ENCODE measurements around the gene TSPEAR. TPM values are rescaled to one million over a fixed set of nuclear protein-coding genes. Genes with fewer than 3 reads are reported as not detected.
A peak's percentile ranks its signal among the peaks of the same experiment; 100 is the strongest.

Gene TSPEAR
- total RNA-seq, 1 donor from 2014 or later: 0.34 TPM

- Mint-ChIP-seq H3K4me1 (ENCODE audit: unreplicated experiment) (no peaks in the 10 kb centered on the region), H3K36me3 (no peaks in the 10 kb centered on the region), H3K9me3 (no peaks in the 10 kb centered on the region), H3K27me3 (no peaks in the 10 kb centered on the region), H3K27ac (no peak overlapping the region), H3K4me3 (no peak overlapping the region)
- DNase-seq (ENCODE audit: extremely low spot score, unreplicated experiment): no peak
- no peak for TF ChIP-seq CTCF (conservative IDR thresholded peaks at IDR 0.05)
Measured at GRCh38 chr21:44466996-44467858, 244.1 kb downstream of the TSPEAR start.

- Mint-ChIP-seq H3K36me3 (no peaks in the 10 kb centered on the region), H3K27me3 (no peaks in the 10 kb centered on the region), H3K4me3 (no peak overlapping the region), H3K27ac (no peak overlapping the region), H3K4me1 (ENCODE audit: unreplicated experiment) (no peaks in the 10 kb centered on the region), H3K9me3 (no peaks in the 10 kb centered on the region)
- no peak for TF ChIP-seq CTCF (conservative IDR thresholded peaks at IDR 0.05)
- DNase-seq (ENCODE audit: extremely low spot score, unreplicated experiment): no peak
Measured at GRCh38 chr21:44466351-44466954, 244.9 kb downstream of the TSPEAR start.

GRCh38 chr21:44464351-44464750 lies 247.0 kb downstream of the TSPEAR start:
- TF ChIP-seq CTCF (conservative IDR thresholded peaks at IDR 0.05): no peak

GRCh38 chr21:44463724-44464123 lies 247.6 kb downstream of the TSPEAR start:
- Mint-ChIP-seq H3K27ac (no peak overlapping the region), H3K27me3 (no peaks in the 10 kb centered on the region), H3K4me1 (ENCODE audit: unreplicated experiment) (no peaks in the 10 kb centered on the region), H3K4me3 (no peak overlapping the region), H3K36me3 (no peaks in the 10 kb centered on the region), H3K9me3 (no peaks in the 10 kb centered on the region)
- no peak for TF ChIP-seq CTCF (conservative IDR thresholded peaks at IDR 0.05)
- peak; percentile 66 for DNase-seq (ENCODE audit: extremely low spot score, unreplicated experiment)

More at GRCh38 chr21:44464351-44464750, 247.0 kb downstream of the TSPEAR start:
- Mint-ChIP-seq H3K36me3 (no peaks in the 10 kb centered on the region), H3K4me3 (no peak overlapping the region), H3K27ac (no peak overlapping the region), H3K27me3 (no peaks in the 10 kb centered on the region), H3K9me3 (no peaks in the 10 kb centered on the region), H3K4me1 (ENCODE audit: unreplicated experiment) (no peaks in the 10 kb centered on the region)
- peak; percentile 59 for DNase-seq (ENCODE audit: extremely low spot score, unreplicated experiment)

GRCh38 chr21:44462834-44463200 lies 248.6 kb downstream of the TSPEAR start:
- H3K4me3 Mint-ChIP-seq: no peak overlapping the region
- no peaks in the 10 kb centered on the region for H3K4me1 Mint-ChIP-seq (ENCODE audit: unreplicated experiment)
- no peaks in the 10 kb centered on the region for H3K9me3 Mint-ChIP-seq
- no peak overlapping the region for H3K27ac Mint-ChIP-seq
- TF ChIP-seq CTCF (conservative IDR thresholded peaks at IDR 0.05): no peak
- peak; percentile 61 for DNase-seq (ENCODE audit: extremely low spot score, unreplicated experiment)
- no peaks in the 10 kb centered on the region for H3K36me3 Mint-ChIP-seq
- no peaks in the 10 kb centered on the region for H3K27me3 Mint-ChIP-seq

Data from type B pancreatic cell (in vitro differentiated cells).